GM18508 (cell line): ENCODE data around the gene PARD3.
A peak's percentile ranks its signal among the peaks of the same experiment; 100 is the strongest.
"Not testable (repeated sequence)": the region's sequence is repeated elsewhere in the genome, so short reads cannot be mapped to it uniquely, and the experiment has no call there.

Source experiments
- ATAC-seq: cut with Tn5 transposase; IDR thresholded peaks from one replicate; pipeline ENCODE4 v1.9.1; 2021; ENCODE audit warnings: moderate number of reproducible peaks; ENCODE audit not compliant: insufficient read depth, unreplicated experiment

PARD3 gene

GRCh38 chr10:34661580-34661979, 153.5 kb downstream of the PARD3 start:
- no peak for ATAC-seq

DNA sequence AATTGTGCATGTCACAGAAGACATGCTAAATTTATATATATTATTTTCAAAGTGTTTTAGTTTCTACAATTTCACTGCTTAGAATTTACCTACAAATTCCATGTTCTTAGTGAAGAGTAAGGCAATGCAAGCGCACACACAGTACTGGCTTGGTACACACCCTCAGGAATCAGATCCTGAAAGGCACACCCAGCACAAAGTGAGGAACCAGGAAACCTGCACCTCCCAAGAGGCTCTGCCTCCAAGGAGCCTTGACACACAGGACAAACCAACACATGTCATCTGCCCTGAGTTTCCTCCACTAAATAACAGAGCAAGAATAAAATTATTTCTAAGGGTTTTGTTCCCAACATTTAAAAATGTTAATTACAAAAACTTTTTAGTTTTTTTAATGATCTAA, 156.2 kb downstream of the PARD3 start:
- ATAC-seq: no peak

DNA sequence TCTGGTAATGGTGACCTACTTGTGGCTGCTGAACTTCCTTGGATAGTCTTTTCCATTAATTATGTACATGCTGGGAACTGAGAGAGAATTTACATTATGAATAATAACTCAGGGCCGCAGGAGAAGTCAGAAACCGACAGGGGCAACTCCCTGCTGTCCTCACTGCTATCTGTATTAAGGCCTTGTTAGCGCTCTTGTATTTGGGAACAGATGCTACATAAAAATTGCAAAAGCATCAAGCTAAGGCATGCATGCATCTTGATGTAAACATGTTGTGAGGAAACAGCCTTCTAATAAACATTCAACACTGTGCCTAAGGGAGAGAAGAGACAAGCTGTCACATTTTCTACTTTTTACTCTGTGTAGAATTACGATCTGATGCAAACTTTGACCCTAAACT, 158.4 kb downstream of the PARD3 start:
- ATAC-seq: no peak

DNA sequence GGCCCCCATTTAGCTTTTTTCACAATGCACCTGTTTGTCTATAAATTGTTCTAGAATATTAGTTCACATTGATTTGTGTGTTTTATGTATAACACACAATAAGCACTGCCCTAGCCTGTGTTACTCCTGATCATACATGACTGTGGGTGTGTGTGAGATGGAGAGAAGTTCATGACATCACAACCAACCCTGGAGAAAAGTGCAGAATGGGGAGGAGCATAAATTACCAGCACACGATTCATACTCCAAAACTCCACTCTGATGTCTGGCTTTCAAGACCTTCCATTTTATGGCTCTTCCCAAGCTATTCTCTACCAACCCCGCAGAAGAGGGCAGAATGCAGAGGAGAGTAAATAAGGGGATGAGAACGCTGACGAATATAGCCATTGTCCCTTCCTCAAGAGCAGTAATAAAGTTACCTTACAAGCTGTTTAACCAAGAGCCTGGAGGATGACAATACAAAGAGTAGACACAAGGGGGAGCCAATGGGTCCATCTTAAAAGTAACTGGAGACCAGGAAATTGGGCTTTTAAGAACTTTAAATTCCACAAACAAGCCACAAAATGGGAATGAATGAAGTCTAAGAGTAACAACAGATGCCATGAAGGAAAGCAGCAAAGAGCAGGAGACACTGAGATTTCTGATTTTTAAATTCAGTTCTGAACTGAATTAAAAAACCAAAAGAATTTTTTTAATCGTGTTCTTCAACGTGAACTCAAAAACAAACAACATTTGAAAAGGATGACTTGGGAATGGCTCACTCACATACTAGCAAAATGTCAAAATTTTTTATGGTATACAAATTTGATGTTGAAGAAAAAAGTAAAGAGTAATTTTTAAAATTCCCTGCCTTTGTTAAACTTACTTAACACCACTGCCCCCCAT, 159.6 kb downstream of the PARD3 start:
- no peak for ATAC-seq

- no peak for ATAC-seq
These were observed 160.9 kb downstream of the PARD3 start for GRCh38 chr10:34654211-34654610.

DNA sequence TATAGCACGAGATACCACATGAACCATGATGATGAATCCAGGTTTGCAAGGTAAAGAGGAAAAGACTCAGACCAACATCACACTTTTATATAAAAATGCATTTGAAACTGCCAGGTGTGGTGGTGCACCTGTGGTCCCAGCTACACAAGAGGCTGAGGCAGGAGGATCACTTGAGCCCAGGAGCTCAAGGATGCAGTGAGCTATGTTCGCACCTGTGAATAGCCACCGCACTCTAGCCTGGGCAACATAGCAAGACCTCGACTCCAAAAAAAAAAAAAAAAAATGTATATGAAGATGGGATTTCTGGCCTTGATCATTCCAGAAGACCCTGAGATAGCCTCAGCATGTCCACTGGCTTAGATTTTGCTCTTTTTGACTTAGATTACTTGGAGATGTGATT, 161.6 kb downstream of the PARD3 start:
- no peak for ATAC-seq

- ATAC-seq: no peak
These were observed 163.5 kb downstream of the PARD3 start for GRCh38 chr10:34651416-34652195.

GRCh38 chr10:34650156-34650555, 164.9 kb downstream of the PARD3 start:
- ATAC-seq: no peak

DNA sequence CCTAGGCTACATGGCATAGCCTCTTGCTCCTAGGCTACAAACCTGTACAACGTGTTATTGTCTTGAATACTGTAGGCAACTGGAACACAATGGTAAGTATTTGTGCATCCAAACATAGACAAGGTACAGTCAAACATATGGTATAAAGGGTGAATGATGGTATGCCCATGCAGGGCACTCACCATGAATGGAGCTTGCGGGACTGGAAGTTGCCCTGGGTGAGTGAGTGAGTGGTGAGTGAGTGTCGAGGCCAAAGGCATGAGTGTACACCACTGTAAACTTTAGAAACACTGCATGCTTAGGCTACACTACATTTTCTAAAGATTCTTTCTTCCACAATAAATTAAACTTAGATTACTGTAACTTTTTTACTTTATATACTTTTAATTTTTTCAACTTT, 165.7 kb downstream of the PARD3 start:
- no peak for ATAC-seq

GRCh38 chr10:34648919-34649318, 166.2 kb downstream of the PARD3 start:
- no peak for ATAC-seq

DNA sequence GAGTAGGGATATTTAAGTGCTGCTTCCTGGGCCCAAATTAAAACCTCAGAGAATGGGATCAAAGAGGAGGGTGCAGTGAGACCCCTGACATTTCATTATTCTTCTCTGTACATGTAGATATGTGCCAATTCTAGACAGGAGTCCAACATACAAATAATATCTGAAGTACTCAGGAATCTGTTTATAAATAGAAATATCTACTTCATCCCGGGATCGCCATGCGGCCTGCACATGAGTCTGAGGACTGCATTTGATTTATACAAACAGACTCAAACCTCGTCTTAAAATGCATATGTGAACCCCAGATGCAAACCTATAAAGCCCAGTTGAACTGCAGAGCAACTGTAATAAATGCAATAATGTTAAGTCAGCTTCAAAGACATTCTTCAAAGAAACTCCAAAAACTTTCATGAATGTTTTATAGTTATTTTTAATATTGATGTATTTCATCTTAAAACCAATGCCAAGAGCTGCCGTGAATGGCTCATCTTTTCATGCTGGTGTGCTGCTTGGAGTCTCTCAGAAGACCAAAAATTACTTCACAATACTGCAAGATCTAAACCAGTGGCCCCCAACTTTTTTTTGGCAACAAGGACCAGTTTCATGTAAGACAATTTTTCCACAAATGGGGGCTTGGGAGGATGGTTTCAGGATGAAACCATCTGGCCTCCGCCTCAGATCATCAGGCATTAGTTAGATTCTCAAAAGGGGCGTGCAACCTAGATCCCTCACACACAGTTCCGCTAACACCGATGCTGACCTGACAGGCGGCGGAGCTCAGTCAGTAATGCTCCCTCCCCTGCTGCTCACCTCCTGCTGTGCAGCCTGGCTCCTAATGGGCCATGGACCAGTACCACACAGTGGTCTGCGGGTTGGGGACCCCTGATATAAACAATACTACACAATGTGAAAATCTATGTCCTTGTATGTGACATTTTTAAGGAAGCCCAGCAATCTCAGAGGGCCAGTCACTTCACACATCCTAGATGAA, 166.9 kb downstream of the PARD3 start:
- ATAC-seq: no peak

DNA sequence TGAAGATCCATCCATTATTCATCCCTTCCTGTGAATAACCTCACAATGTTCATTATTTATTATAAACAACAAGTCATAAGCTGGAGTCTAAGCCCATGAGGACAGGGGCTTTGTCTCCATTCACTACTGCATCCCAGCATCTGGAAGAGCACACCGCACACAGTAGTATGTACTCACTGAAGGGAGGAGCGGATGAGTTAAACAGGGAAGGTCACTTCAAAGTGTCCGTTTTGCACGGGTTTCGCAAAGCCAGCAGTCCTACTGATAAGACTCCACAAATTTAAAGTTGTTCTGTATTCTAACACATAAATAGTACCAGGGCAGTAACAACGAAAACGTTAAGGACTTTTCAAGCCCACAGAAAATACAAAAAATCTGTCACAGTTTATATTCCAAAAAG, 167.9 kb downstream of the PARD3 start:
- no peak for ATAC-seq

GRCh38 chr10:34646331-34646730, 168.8 kb downstream of the PARD3 start:
- ATAC-seq: no peak

GRCh38 chr10:34644815-34645214, 170.3 kb downstream of the PARD3 start:
- ATAC-seq: not testable (repeated sequence)

DNA sequence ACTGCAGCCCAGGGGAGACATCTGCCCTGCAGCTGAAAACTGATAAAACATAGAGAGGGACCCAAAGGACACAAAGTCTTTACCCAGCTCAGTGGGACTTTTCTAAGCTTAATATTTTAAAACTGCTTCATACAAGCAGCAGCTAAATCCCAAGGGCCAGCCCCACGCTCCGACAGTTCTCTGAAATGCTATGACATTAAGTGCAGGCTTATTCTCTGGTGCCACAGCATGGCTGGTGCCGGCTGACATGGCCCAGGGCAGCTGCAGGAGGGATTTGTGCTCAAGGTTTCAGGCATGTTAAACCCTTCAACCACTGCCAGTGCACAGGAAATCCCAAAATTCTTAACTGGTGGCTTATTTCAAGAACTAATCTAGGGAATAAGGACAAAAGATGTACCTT, 170.9 kb downstream of the PARD3 start:
- no peak for ATAC-seq

DNA sequence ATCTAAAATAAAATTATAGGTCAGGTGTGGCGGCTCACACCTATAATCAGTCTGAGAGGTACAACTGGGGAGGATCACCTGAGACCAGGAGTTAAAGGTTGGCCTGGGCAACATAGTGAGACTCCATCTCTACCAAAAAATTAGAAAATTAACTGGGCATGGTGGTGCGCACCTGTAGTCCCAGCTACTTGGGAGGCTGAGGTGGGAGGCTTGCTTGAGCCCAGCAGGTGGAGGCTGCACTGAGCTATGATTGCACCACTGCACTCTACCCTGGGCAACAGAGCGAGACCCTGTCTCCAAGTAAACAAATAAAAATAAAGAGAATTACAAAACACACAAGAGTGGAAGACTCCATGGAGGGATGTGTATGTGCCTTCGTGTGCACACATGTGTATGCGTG, 171.5 kb downstream of the PARD3 start:
- no peak for ATAC-seq

DNA sequence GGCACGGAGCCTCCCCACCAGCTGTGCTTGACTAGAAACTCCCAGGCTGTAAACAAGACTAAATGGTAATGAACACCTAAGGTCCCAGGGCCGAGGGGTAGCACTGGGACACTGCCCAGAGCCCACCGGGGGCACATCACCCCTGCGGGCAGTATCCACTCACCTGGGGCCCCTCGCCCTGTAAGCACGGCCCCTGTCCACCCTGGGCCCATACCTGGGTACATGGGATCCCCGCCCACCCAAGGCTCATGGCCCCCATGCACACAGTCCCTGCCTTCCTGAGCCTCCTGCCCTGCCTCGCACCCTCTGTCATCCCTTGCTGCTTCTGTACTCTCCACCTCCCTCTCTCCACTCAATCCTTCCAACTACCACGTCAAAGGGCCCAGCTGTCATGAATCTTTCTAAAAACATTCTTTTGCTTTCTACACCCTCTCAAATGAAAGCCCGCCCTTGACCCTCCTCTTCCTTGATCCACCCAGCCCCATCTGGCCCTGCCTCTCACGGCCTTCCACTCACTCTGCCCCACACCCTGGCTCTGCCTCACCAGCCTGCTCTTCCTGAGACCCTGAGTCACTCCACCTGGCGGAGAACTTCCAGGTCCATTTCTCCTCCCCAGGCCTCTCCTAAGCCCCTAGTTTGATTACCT, 173.1 kb downstream of the PARD3 start:
- no peak for ATAC-seq

DNA sequence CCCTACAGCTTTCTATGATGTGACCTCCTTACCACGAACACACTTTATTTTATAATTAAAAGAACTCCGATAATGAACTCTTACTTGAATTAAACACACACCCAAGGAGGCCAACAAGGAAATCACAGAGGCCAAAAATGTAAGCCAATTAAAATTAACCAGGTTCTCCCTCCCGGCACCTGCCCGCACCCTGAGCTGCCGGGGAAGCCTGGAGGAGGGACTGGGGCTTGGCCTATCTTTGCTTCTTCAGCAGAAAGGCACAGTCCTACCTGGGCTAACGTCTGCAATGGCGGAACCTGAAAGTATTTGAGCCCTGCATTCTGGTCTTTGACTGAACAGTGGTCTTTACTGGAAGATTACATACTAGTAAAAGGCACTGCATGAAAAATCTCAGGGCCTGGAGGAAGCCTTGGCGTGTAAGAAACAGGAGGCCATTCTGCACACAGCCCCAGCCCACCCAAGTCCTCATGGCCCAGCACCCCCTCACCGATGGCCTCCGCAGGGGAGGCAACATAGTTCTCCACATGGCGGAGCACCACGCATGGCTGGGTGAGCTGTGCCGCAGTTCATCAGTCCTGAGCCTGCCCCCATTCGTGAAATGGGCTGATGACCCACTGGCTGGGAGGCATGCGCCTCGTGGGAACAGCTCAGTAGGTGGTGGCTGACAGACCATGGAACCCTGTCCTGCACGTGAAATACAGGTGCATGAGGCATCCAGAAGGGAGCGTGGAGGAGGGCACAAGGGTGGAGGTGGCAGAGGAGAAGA, 173.8 kb downstream of the PARD3 start:
- ATAC-seq: no peak

DNA sequence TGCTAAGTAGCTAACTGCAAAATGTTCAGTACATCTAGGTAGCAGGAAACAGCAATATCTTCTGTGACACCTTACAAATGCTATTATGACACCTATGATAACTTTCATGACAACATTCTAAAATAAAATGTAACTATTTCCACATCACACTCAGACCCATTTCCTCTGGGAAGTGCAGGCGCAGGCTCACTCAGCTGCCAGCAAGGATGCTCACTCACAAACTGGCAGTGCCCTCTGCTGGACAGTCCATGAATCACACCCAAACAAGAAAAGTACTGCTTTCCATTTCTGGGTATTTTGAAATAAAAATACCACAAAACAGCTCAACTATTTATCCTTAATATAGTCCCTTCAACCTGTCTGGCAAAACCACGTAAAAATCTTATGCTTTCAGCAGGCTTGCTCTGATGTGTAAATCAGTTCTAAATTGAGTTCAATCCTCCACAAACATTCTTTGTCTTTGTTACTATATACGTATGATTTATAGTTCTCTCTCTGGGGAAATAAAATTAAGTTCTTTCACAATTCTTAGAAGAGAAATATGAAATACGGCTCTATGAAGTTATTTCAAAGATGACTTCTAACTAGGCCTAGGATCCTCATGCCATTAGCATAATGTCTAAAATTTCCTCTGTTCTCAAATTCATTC, 176.6 kb downstream of the PARD3 start:
- ATAC-seq: peak; percentile 30
